Mucosa of rectum (tissue), 2 donors: ENCODE measurements around the gene ASPHD2.
"Not testable (repeated sequence)": the region's sequence is repeated elsewhere in the genome, so short reads cannot be mapped to it uniquely, and the experiment has no call there.

Experiments
- H3K27ac ChIP-seq, 2 donors: one replicate each; pipeline ENCODE4 v1.7.0; 2013; ENCODE audit warnings: inconsistent platforms in 2 of 2, low read depth in 2 of 2, low read length in 2 of 2
- H3K27me3 ChIP-seq, 2 donors: one replicate each; pipeline ENCODE4 v1.7.0; 2013; ENCODE audit warnings: low read length in 2 of 2; ENCODE audit not compliant: control insufficient read depth in 2 of 2, insufficient read depth in 2 of 2
- H3K36me3 ChIP-seq, 2 donors: one replicate each; pipeline ENCODE4 v1.7.0; 2013; ENCODE audit warnings: low read length in 2 of 2; ENCODE audit not compliant: control insufficient read depth in 2 of 2, insufficient read depth in 2 of 2
- H3K4me1 ChIP-seq, 2 donors: one replicate each; pipeline ENCODE4 v1.7.0; 2013; ENCODE audit warnings: low read length in 2 of 2, mild to moderate bottlenecking in 1 of 2; ENCODE audit not compliant: control insufficient read depth in 2 of 2, insufficient read depth in 2 of 2
- H3K4me3 ChIP-seq, 2 donors: one replicate each; pipeline ENCODE4 v1.7.0; 2013; ENCODE audit warnings: low read length in 2 of 2
- H3K9ac ChIP-seq, 2 donors: one replicate each; pipeline ENCODE4 v1.7.0; 2013; ENCODE audit warnings: low read length in 2 of 2, low read depth in 1 of 2, mild to moderate bottlenecking in 1 of 2
- H3K9me3 ChIP-seq, 2 donors: one replicate each; pipeline ENCODE4 v1.7.0; 2013; ENCODE audit warnings: low read length in 2 of 2; ENCODE audit not compliant: control insufficient read depth in 2 of 2
- donor health status: healthy.
- donor health status: Normal muscosa, but diverticular disease.

The ASPHD2 gene

DNA sequence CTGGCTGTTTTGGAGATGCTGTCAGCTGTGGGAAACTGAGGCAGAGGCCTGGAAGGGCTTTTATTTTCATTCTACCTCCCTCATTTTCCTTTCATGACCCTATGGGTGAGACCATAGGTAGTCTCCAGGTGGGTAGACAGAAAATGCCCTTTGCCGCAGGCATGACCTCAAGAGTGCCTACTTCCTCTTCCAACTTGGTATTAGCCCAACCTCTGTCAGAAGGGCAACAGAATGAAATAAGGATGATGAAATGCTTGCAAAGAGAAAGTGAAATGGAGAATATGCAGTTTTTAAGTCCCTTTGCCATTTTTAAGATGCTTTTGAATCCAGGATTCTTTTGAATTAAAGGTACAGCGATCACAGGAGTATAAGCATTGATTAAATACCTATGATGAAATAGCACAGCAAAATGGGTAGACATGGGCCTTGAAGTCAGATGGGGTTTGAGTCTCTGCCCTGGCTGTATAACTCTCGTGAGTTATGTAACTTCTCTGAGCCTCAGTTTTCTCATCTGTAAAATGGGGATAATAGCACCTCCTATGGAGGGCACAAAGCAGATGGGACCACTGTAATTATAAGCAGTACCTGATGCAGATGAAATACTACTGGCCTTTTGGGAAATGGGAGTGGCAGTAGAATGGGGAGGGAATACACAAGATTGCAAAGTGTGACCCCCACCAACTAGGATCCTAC lies 3.7 kb downstream of the ASPHD2 start:
- Histone ChIP-seq H3K9me3 (no peaks in the 10 kb centered on the region), H3K9ac (no peak overlapping the region), H3K27me3 (no peaks in the 10 kb centered on the region), H3K4me1 (peaks cover 26 to 35% of the 10 kb centered on the region in 2 donors), H3K27ac (no peak overlapping the region), H3K36me3 (no peaks in the 10 kb centered on the region), H3K4me3 (no peak overlapping the region)

DNA sequence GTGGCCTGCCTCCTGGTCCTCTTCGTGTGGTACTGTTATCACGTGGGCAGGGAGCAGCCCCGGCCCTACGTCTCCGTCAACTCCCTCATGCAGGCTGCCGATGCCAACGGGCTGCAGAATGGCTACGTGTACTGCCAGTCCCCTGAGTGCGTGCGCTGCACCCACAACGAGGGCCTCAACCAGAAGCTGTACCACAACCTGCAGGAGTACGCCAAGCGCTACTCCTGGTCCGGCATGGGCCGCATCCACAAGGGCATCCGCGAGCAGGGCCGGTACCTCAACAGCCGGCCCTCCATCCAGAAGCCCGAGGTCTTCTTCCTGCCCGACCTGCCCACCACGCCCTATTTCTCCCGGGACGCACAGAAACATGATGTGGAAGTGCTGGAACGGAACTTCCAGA lies 4.7 kb downstream of the ASPHD2 start:
- H3K9me3 ChIP-seq, result no peaks in the 10 kb centered on the region
- peaks cover 26 to 30% of the 10 kb centered on the region in 2 donors for H3K4me1 ChIP-seq
- no peaks in the 10 kb centered on the region for H3K27me3 ChIP-seq
- H3K27ac ChIP-seq, result no peak overlapping the region
- H3K4me3 ChIP-seq, result no peak overlapping the region
- no peaks in the 10 kb centered on the region for H3K36me3 ChIP-seq
- no peak overlapping the region for H3K9ac ChIP-seq

DNA sequence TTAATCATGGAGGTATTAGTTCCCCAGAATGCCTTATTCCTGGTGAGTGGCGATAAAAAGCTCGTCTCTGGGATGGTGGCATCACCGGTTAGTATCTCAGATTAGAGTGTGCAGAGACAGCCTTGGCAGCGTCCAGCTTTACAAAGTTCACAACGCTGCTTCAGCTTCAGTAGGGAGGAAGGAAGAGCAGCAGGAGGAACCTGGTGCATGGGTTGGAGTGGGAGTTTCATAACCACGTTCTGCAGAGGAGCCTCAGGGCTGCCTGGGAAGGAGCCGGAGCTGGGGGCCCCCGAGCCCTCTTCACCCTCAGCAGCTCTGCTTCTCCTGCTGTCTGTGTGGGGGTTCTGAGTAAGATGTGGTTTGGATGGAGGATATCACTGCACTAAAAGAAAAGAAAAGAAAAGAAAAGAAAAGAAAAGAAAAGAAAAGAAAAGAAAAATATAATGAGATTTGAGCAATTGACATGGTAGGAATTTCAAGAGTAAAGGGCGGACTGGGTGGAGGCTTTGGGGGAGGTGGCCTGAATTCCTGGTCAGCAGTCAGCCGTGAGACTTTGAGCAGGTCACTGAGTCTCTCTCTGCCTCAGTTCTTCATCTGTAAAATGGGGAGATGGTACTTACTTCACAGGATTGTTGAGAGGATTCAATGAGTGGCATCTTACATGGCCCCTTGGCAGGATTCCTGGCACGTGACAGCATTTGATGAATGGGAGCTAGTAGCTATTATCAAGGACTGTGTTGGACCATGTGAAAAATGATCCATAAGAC lies 6.5 kb downstream of the ASPHD2 start:
- no peaks in the 10 kb centered on the region for H3K9me3 ChIP-seq
- H3K4me1 ChIP-seq, result peaks cover 26 to 27% of the 10 kb centered on the region in 2 donors
- H3K4me3 ChIP-seq, result no peak overlapping the region
- no peaks in the 10 kb centered on the region for H3K27me3 ChIP-seq
- H3K27ac ChIP-seq, result peak overlapping the region; percentile 92 to 95
- no peak overlapping the region for H3K9ac ChIP-seq
- H3K36me3 ChIP-seq, result no peaks in the 10 kb centered on the region

DNA sequence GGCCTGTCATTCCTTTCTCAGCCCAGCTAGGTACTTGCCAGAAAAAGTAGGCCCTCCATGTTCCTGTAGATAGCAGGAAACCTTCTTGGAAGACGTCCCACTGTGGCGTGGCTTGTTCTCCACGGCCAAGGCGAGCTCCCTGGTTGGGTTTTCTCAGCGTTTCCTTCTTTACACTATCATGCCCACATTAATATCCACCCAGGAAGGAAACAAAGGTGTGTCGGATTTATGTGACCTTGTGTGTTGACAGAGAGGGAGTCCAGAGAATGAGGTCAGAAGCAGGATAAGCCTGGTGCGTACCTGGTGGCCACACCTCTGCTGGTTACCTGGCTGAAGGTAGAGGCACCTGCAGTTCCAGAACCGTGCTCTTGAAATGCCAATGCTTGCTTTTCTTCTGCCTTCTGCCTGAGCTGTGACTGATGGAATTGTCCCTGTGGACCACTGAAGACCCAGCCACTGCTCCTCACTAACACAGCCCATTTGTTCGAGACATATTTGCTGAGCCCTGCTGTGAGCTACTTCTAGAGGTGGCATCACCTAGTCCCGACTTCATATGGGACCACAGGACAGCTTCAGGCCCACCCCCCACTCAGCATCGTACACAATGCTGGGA lies 7.9 kb downstream of the ASPHD2 start:
- Histone ChIP-seq H3K27ac (peak overlapping the region; percentile 92 to 95), H3K36me3 (no peaks in the 10 kb centered on the region), H3K9me3 (no peaks in the 10 kb centered on the region), H3K9ac (peak overlapping the region; percentile 55 to 66), H3K27me3 (no peaks in the 10 kb centered on the region), H3K4me3 (peak overlapping the region; percentile 22 to 37), H3K4me1 (peaks cover 23 to 27% of the 10 kb centered on the region in 2 donors)

DNA sequence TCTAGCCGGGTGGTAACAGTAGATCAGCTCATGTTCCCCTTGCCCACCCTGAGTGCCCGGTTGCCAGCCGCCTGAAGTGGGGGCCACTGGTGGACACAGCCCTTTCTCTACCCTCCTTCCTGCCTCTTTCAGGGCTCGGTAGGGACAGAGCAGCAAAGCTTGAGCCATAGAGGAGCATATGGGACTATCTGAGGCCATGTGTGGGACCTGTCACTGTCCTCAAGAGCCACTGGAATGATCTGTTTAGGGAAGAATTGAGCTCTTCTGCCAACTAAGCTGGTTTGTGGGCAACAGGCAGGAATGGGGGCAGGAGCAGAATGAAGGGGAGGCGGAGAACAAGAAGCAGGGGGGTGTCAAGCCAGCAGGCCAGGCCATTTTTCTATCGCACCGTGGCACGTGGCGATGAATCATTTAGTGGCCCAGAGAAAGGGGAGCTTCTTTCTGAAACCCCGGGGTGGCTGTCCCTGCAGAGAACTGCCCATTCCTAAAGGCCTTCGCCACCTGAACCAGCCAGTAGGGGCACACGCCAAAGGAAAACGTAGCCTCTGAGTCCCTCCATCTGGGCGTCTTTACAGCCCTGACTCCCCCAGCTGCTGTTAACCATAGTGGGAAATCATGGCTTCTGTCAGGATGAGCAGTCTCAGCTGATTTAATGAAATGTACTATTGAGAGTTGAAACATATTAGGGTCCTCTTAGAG lies 8.8 kb downstream of the ASPHD2 start:
- Histone ChIP-seq H3K36me3 (no peaks in the 10 kb centered on the region), H3K4me3 (no peak overlapping the region), H3K4me1 (peaks cover 23 to 27% of the 10 kb centered on the region in 2 donors), H3K9ac (peak overlapping the region in 1 of 2 donors; percentile 55), H3K27ac (peak overlapping the region; percentile 85 to 95), H3K9me3 (no peaks in the 10 kb centered on the region), H3K27me3 (no peaks in the 10 kb centered on the region)

DNA sequence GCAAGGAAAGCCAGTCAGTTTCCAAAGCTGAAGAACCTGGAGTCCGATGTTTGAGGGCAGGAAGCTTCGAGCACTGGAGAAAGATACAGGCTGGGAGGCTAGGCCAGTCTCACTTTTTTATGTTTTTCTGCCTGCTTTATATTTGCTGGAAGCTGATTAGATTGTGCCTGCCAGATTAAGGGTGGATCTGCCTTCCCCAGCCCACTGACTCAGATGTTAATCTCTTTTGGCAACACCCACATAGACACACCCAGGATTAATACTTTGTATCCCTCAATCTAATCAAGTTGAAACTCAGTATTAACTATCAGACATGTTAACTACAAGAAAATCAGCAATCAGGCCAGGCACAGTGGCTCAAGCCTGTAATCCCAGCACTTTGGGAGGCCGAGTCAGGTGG lies 9.7 kb downstream of the ASPHD2 start:
- H3K27ac ChIP-seq, H3K36me3 ChIP-seq, H3K4me3 ChIP-seq, H3K27me3 ChIP-seq, H3K9ac ChIP-seq, H3K9me3 ChIP-seq: not testable (repeated sequence)
- peaks cover 23 to 27% of the 10 kb centered on the region in 2 donors for H3K4me1 ChIP-seq

DNA sequence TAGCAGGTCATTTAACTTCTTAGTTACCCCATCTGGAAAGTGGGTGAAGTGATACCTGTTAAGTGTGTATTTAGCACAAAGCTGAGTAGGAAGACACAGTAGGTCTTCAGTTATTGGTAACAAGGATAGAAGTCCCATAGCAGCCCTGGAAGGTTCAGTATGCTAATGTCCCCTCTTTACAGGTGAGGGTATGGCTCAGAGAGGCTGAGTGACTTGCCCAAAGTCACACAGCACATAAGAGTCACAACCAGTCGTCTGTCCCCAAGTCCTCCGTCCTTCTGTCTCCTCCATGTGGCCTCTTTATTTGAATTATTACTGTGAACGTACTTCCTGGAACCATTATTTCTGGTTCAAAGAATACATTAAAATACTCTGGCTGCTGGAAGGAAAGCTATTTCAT lies 10.5 kb downstream of the ASPHD2 start:
- no peaks in the 10 kb centered on the region for H3K9me3 ChIP-seq
- H3K9ac ChIP-seq, result no peak overlapping the region
- H3K4me1 ChIP-seq, result peaks cover 23 to 27% of the 10 kb centered on the region in 2 donors
- no peaks in the 10 kb centered on the region for H3K36me3 ChIP-seq
- H3K27ac ChIP-seq, result no peak overlapping the region
- no peak overlapping the region for H3K4me3 ChIP-seq
- H3K27me3 ChIP-seq, result no peaks in the 10 kb centered on the region

DNA sequence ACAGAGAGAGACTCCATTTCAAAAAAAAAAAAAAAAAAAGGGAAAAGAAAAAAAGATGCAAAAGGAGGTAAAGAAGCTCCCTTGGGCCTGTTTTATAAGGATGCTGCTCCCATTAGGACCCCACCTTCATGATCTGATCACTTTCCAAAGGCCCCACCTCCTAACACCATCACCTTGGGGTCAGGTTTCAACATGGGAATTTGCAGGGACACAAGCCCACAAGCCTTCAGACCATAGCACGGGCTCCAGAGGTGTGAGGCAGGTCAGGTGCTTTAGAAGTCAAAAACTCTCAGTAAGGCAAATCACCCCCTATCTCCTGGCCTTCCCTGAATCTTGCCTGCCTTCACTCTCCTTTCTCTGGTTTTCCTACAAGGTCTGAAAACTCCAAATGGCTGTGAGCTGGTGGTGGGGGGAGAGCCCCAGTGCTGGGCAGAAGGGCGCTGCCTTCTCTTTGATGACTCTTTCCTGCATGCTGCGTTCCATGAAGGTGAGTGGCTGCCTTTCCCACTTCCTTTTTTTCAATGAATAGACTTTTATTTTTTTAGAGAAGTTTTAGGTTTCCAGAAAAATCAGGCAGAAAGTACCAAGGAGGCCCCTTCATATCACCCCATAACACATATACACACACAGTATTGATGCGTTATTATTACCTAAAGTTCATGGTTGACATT lies 13.2 kb downstream of the ASPHD2 start:
- Histone ChIP-seq H3K36me3 (no peaks in the 10 kb centered on the region), H3K27me3 (no peaks in the 10 kb centered on the region), H3K4me1 (peaks cover 7 to 13% of the 10 kb centered on the region in 2 donors), H3K27ac (no peak overlapping the region), H3K9ac (no peak overlapping the region), H3K9me3 (no peaks in the 10 kb centered on the region), H3K4me3 (no peak overlapping the region)

DNA sequence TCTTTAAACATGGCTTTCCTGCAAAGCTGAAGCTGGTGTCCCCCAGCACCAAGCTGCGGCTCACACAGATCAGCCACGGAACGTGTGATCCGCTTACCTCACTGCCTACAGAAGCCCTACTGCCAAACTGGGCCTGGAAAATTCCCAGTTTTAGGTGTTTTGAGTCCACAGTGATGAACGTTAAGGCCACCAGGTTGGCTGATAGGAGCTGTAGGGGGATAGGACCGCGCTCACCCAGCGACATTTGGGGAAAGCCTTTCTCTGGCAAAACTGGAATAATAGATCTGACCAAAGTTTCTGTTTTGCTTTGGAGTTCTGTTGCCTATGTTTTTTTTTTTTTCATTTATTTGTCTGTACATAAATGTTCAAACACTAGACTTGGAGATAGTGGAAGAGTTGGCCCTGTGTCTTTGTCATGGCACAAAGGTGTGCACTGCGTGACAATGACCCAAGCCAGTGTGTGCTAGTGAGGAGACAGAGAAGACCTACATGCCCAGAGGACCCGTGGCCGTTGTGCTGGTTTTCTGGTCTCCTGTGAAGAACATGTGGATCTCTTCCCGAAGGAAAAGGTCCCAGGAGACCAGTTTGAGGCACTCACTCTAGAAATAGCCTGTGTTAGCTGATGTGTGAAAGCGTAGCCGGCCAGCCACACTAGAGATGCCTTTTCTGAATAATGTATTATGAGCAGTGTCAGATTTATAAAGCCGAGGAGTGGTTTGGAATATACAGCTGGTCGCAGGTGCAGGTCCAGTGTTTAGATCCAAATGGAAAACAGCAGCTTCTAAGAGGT lies 15.0 kb downstream of the ASPHD2 start:
- no peak overlapping the region for H3K4me3 ChIP-seq
- no peak overlapping the region for H3K27ac ChIP-seq
- no peaks in the 10 kb centered on the region for H3K9me3 ChIP-seq
- no peaks in the 10 kb centered on the region for H3K36me3 ChIP-seq
- no peaks in the 10 kb centered on the region for H3K4me1 ChIP-seq
- H3K9ac ChIP-seq, result no peak overlapping the region
- no peaks in the 10 kb centered on the region for H3K27me3 ChIP-seq
